GM18517 (cell line): ENCODE measurements around the gene PIGH.

Experiments
- ATAC-seq: cut with Tn5 transposase; IDR thresholded peaks from one replicate; pipeline ENCODE4 v1.9.1; 2021; ENCODE audit warnings: mild to moderate bottlenecking, moderate library complexity; ENCODE audit not compliant: unreplicated experiment

PIGH gene

DNA sequence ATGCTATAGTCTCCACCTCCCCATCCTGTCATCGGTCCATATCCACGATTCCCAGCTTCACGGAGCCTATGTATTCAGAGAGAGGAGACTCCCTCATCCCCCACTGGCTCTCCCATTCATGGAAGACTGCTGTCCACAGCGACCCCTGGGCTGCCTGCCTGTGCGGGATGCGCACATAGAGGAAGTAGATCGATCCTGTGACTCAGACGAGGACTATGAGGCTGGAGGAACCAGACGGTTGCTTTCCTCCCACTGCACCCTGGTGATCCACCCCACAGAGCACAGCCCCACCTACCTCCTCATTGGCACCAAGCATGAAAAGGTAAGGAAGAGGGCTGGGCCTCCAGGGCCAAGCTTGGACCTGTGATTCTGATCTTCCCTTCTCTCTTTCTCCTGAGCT lies 24.4 kb downstream of the PIGH start:
- no peak for ATAC-seq

GRCh38 chr14:67574806-67575205 lies 25.3 kb downstream of the PIGH start:
- ATAC-seq: no peak

DNA sequence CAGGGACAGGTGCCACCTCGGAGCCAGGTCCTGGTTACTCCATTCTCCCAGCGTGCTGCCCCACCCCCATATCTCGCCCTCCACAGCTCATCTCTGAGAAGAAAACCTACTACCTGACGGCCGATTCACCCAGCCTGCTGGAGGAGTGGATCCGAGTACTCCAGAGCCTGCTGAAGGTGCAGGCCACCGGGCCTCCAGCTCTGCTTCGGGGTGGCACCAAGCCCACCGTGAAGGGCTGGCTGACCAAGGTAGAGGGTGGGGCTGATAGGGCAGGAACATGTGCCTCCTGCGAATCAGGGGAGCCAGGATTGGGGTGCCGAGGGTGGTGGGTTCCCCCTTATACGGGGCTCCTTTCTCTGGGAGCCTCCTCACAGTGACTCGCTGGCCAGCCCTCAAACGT lies 25.9 kb downstream of the PIGH start:
- no peak for ATAC-seq

DNA sequence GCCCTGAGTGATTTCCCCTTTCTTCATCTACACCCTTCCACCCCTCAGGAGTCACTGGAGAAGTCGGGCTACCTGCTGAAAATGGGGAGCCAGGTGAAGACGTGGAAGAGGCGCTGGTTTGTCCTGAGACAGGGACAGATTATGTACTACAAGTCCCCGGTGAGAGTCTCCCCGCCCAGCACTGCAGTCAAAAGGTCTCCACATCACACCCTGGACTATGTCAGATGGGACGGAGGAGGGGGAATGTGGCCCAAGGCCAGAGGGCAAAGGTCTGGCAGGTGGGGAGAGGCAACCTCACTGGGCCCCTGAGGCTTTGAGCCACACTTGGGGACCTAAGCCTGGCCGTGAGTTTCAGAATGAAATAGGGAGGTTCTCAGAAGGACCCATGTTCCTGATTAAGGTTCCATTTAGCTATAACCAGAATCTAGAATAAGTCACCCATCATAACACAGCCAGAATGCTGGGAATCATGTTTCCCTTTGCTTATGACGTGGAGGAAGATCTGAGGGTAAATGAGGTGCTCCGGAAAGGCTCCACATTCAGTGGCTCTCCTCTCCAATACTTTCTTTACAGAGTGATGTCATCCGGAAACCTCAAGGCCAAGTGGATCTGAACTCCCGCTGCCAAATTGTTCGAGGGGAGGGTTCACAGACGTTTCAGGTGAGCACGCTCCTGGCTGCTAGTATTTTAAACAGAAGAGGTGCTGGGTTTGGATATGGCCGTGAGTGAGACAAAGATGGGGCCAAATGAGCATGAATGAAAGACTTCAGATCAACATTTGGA lies 26.6 kb downstream of the PIGH start:
- ATAC-seq: no peak

DNA sequence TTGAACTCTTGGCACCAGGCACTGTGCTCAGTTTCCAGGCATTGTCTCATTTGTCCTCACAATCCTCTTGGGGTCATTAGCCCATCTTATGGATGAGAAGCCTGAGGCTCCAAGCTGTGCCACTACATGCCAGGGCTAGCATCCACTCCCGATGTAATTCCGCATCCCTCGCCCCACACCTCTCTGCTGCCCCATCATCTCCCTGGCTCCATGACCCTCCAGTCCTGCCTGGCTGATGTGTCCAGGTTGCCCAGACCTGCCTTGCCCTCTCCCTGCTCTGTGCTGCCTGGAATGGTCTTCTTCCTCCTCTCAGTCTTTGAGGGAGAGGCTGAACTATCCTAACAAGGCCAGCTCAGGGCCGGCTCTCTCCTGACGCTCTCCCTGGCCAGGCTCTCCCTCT lies 27.5 kb downstream of the PIGH start:
- no peak for ATAC-seq

DNA sequence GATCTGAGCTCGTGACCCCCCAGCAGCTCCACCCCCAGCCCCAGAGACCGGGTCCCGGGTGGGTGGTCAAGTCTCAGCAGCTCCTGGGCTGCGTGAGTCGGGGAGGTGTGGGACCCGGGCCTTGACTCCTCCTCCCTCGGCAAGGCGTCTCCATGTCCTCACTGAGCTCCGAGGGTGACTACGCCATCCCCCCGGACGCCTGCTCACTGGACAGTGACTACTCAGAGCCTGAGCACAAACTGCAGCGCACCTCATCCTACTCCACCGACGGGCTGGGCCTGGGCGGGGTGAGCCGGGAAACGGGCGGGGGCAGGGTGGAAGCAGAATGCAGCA lies 28.1 kb downstream of the PIGH start:
- no peak for ATAC-seq

DNA sequence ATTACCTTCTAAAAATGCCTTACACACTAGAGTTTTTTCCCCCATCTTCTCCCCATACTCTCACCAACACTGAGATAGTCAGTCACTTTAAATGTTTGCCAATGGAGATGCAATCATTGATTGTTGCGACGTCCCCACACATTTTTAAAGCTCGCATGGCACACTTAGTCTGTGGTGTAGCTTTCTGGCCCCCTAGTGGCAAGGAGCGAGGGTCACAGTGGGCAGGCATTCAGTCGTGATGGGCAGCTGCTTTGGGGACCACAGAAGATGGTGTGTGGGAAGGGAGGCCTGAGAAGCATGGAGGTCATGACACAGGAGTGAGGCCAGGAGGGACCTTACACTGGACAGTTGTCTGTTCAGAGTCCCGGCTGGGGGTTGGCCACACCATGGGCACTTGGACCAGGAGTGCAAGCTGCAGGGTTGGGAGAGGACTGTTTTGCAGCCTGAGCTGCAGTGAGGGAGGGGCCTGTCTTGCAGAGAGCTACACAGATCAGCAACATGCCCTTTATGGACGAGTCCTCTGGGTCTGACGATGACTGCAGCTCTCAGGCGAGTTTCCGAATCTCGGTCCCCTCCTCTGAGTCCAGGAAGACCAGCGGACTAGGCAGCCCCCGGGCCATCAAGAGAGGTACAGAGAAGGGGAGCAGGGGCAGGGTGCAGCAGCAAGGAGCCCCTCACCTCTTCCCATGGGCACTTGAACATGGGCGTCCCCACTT lies 28.6 kb downstream of the PIGH start:
- no peak for ATAC-seq

DNA sequence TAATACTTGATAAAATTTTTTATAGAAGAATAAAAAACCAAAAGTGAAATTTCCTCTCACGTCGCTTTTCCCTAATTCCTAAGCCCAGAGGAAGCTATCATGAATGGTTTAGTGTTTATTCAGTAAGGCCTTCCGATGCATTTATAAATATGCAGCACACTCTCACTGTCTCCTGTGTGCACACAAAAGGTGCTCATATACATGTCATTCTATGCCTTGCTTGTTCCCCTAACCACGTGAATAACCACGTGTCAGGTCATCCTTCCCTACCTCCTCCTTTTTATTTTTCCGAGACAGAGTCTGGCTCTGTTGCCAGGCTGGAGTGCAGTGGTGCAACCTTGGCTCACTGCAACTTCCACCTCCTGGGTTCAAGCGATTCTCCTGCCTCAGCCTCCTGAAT lies 29.6 kb downstream of the PIGH start:
- ATAC-seq: no peak

DNA sequence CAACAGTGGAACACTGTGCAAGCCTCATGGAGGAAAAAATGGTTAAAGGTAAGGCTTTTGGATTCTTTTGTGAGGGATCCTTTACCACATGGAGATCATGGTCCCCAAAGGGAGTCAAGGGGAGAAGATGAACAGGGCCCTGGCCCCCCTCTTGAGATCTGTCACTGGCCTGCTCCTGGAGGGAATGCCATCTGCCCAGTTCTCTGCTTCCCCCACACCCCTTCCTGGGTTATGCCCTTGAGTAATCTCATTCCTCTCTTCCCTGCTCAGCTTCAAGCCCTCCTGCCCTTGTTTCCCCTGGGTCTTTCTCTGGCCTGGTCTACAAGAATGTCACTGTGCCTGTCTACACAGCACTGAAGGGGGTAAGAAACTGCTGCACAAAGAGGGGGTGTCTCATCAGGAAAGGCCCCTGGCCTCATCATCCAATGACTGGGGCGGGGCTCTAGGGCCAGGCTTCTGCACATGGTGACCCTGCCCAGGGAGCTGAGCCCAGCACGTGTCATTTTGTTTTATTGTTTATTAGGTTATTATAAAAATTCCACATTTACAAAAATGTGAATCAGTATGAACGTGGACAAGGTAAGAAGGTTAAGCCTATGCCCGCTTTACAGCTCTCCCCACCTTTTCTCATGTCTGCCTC lies 30.3 kb downstream of the PIGH start:
- no peak for ATAC-seq

GRCh38 chr14:67569011-67569650 lies 30.9 kb downstream of the PIGH start:
- ATAC-seq: no peak

GRCh38 chr14:67567654-67568053 lies 32.4 kb downstream of the PIGH start:
- no peak for ATAC-seq

GRCh38 chr14:67566908-67567307 lies 33.2 kb downstream of the PIGH start:
- ATAC-seq: no peak

DNA sequence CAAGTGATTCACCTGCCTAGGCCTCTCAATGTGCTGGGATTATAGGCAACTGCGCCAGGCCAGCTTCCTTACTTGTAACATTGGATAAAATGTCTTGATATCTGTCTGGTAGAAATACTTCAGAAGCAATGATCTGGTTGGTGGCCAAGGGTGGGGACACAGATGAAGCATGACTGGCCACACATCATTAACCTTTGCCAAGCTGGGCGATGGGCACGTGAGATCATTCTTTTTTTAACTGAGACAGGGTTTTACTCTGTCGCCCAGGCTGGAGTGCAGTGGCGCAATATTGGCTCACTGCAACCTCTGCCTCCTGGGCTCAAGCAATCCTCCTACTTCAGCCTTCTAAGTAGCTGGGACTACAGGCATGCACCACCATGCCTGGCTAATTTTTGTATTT lies 35.8 kb downstream of the PIGH start:
- no peak for ATAC-seq

DNA sequence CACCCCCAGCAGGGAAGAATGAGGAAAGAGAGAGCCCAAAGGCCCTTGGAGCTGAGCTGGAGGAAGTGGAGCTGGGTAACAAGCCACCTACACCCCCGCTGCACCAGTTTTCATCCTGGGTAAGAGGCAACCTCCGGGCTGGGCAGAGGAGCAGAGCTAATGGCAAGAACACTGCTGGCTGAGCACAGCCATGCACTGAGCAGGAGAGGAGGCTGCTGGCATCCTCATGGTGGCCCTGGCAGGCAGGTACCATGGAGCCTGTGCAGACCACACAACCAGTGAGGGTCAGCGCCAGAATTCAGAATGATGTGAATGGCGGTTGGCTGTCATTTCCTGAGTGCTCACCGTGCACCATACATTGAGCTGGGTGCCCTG lies 37.3 kb downstream of the PIGH start:
- ATAC-seq: no peak

GRCh38 chr14:67562025-67562775 lies 37.9 kb downstream of the PIGH start:
- ATAC-seq: no peak

- no peak for ATAC-seq
Observed at GRCh38 chr14:67559639-67560038, 40.4 kb downstream of the PIGH start.

DNA sequence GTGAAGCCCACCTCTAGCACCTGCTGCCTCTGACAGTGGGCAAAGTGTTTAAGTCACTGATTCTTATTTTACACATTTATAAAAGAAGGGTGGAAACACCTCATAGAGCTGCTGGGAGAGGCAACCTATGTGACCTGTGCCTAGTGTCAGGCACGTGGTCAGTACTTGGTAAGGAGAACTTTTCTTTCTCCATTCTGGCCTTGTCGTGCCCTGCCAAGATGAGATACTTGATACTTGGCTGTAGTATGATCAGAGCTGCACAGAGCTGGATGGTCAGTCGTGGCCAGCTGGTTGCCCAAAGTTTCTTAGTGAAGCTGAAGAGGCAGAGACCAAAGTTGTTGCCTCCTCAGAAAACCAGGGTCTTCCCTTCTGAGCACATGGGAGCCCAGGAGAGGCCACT lies 42.4 kb downstream of the PIGH start:
- no peak for ATAC-seq

DNA sequence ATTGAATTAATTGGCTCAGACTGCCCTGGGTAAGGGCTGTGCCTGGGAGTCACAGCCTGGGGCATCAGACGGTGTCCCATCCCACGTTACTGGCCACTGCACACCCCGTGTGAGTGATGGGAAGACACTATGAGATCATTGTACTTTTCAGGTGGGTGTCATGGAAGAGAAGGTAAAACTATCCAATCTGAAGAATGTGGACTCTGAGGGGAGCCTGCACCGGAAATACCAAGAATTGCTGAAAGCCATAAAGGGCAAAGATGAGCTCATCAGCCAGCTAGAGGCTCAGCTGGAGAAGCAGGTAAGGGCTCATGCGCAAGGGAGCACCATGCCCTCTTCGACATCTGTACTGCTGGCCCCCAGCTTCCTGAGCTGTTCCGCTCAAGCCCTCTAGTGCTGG lies 43.0 kb downstream of the PIGH start:
- no peak for ATAC-seq

DNA sequence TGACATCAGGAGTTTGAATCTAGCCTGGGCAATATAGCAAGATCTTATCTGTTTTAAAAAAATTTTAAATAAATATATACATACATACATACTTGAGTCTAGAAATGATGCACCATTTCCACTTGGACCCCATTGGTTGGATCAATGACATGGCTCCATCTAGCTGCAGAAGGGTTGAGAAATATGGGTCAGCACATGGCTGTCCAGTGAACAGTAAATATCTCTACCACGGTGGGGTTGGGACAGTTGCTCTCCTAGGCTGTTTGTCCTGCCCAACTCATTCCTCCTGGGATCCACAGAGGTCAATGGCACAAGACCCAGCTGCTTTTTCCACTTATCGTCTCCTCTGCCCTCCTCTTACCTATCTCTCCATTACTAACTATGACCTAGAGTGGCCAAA lies 43.4 kb downstream of the PIGH start:
- ATAC-seq: no peak

- ATAC-seq: no peak
Observed at GRCh38 chr14:67555518-67556090, 44.5 kb downstream of the PIGH start.

GRCh38 chr14:67554341-67554740 lies 45.7 kb downstream of the PIGH start:
- ATAC-seq: no peak
